ENCODE measurements around the gene UCKL1. TPM values are rescaled to one million over a fixed set of nuclear protein-coding genes. Genes with fewer than 3 reads are reported as not detected.

UCKL1 gene
- total RNA-seq, 4 donors from 2014 or later = 24.4 to 47.7 (median 27.1) TPM

DNA sequence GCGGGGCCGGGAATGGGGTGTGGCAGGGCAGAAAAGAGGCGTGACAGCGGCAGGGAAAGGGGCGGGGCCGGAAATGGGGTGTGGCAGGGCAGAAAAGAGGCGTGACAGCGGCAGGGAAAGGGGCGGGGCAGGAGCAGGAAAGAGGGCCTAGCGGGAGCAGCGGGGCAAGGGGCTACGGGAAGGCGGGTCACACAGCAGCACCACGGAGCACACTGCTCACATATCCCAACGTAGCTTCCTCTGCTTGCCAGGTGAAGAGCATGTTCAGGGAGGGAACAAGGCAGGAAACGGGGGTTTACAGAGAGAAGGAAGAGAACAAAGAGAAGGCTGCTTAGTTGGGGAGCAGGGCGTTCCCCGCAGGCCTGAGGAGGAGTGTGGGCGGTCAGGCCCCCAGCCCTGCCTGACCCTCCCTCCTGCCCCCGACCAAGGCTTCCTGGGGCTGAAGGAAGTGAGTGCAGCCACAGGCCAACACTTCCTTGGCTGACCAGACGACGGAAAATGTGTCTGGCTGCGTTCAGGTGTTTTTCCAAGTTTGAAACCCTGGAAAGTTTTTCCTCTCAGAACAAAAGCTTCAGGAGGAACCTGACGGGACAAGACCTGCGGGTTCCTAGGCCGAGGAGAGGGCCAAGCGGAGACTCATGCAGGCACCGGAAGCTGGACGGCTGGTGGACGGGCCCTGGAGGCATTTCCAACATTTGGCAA is 13.8 kb downstream of the UCKL1 start:
- TF ChIP-seq, protein P1, sequence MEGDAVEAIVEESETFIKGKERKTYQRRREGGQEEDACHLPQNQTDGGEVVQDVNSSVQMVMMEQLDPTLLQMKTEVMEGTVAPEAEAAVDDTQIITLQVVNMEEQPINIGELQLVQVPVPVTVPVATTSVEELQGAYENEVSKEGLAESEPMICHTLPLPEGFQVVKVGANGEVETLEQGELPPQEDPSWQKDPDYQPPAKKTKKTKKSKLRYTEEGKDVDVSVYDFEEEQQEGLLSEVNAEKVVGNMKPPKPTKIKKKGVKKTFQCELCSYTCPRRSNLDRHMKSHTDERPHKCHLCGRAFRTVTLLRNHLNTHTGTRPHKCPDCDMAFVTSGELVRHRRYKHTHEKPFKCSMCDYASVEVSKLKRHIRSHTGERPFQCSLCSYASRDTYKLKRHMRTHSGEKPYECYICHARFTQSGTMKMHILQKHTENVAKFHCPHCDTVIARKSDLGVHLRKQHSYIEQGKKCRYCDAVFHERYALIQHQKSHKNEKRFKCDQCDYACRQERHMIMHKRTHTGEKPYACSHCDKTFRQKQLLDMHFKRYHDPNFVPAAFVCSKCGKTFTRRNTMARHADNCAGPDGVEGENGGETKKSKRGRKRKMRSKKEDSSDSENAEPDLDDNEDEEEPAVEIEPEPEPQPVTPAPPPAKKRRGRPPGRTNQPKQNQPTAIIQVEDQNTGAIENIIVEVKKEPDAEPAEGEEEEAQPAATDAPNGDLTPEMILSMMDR (IDR thresholded peaks at IDR 0.05; ENCODE audit: low read depth) = no peak

DNA sequence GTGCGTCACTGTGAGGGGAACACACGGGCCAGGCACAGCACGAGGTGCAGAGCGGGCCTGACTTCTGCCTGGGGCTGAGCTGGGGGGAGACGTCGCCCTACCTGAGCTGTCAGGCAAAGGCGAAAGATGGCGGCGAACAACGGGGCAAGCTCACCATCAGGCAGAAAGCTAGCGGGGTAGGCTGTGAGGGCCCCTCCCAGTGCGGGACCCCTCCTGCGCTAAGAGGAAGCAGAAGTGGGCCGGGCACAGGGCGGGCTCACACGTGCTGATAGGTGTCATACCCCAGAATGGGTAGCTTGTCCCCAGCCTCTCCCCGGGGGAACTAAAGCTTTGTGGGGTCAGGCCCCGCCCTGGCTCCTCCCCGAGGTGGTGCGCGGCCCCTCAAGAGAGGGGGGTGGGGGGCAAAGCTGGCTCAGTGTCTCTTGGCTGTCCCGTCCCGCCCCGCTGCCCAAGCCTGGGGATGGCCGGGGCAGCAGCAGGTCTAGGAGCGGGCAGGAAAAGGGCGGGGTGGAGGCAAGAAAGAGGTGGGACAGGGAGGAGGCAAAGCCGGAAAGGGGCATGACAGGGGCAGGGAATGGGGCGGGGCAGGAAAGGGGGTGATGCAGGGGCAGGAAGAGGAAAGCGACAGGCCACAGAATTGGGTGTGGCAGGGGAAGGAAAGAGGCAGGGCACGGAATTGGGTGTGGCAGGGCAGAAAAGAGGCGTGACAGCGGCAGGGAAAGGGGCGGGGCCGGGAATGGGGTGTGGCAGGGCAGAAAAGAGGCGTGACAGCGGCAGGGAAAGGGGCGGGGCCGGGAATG is 14.7 kb downstream of the UCKL1 start:
- TF ChIP-seq, protein P1 (IDR thresholded peaks at IDR 0.05; ENCODE audit: low read depth) = no peak

DNA sequence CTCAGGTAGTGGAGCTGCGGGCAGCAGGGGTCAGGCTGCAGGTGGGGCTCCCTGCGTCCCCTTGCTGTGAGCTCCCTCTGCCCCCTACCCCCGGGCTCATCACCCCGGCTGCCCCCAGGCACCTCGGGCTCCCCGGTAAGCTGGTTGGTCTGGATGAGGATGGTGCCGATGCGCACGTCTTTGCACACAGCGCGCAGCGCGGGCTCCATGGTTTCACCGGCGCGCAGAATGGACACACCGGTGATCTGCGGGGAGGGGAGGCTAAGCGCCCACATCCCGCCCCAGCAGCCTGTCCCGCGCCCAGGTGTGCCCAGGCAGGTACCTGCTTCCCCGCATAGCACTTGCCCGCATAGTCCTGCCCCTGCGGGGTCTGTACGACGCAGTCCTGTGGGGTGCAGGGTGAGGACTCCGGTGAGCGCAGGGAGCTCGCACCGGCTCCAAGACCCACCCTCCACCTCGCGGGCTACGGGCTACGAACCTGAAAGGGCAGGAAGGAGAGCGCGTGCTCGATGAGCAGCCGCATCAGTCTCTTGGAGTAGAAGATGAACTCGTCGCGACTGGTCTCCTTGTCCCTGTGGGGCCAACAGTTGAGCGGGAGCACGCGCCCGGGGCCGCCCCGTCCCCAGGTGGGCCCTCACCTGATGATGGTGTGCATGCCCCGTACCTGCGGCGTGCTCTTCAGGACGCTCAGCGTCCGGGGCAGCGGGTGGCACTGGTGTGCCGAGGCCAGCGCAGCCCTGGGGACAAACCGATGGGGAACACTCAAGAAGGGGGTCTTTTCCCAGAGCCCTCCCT is 15.5 kb downstream of the UCKL1 start:
- TF ChIP-seq, protein P1 (IDR thresholded peaks at IDR 0.05; ENCODE audit: low read depth) = no peak

DNA sequence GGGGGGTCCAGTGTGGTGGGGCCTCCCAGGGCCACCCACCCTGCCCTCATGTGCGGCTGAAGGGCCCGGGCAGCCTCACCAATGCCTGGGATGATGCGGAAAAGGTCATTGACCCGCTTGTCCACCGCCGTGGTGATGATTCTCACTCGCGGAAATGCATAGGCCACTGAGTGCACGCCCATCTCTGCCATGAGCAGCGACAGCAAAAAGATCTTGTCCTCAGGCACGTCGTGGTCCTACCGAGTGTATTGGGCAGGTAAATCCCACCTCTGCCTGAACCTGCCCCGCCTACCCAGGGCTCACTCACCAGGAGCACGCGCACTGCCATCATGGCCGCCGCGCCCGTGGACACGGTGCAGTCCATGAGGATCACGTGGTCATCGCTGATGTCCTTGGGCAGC is 16.1 kb downstream of the UCKL1 start:
- TF ChIP-seq, protein P1 (IDR thresholded peaks at IDR 0.05; ENCODE audit: low read depth) = no peak

DNA sequence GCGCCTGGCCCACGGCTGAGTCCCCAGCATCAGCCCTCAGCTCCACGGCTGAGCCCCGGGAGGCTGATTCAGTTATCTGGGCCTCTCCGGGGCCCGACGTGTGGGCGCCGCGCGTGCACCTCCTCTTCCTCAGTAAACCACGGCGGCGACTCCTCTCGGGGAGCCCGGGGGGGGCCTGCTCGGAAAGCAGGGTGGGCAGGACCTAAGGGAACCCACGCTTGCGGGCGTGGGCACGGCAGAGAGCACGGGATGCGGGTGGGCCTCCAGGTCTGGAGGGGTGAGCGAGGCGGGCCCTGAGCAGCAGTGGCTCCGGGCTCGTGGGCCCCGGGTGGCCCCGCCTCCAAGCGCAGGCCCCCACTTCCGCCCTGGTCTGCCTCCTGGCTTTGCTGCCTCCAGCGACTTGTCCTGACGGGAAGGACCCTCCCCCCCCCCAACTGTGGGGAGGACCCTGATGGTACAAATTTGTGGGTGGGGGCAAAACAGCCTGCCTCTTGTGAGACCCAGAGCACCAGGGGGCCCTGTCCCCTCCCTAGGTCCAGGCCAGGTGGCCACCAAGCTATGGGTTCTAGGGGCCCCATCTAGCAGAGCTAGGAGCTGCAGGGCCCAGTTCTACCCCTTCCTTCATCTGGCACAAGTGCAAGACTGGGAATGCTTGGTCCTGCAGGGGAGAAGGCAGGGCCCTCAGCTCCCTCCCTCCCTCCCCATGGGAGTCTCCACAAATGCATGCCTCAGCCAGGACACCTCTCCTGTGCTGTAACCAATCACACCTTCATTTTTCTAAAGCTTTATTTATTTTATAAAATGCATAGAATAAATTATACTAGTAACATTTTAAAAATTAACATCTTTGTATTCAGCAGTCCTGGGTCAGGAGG is 16.9 kb downstream of the UCKL1 start:
- TF ChIP-seq, protein P1 (IDR thresholded peaks at IDR 0.05; ENCODE audit: low read depth) = no peak

DNA sequence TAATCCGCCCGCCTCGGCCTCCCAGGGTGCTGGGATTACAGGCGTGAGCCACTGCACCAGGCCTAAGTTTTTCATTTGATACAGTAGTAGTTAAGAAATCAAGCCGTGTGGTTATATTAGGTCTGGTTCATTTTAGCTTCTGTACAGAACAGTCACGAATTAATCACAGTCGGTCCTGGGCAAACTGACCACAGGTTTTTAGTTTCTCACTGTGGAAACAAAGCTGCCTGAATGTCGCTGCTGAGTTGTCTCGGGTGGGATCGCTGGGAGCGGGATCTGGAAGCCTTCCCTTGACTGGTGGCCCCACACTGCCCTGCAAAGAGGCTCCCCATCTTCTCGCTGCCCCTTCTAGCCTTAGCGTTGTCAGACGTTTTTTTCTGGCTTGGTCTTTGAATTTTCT is 18.6 kb downstream of the UCKL1 start:
- TF ChIP-seq, protein P1 (IDR thresholded peaks at IDR 0.05; ENCODE audit: low read depth) = no peak

All from subcutaneous adipose tissue (tissue), 4 donors.